SU-DHL-6 (cell line): ENCODE data around the gene SLC13A4.

ENCODE experiments used
- EZH2phosphoT487 ChIP-seq: fragments of 200-600 bp; sonication (generic), shearing (Covaris generic); conservative IDR thresholded peaks from 2 replicates; pipeline ENCODE4 v1.6.1; 2018; ENCODE audit warnings: mild to moderate bottlenecking, antibody characterized with exemption, low read length, moderate library complexity, mixed read lengths
- TF ChIP-seq, protein P1 (sequence below): fragments of 200-600 bp; sonication (generic); IDR thresholded peaks from one replicate; pipeline ENCODE4 v1.5.1; 2017; ENCODE audit warnings: antibody characterized with exemption, mild to moderate bottlenecking, low read length, moderate library complexity; ENCODE audit not compliant: insufficient read depth, poor library complexity, severe bottlenecking

DNA sequence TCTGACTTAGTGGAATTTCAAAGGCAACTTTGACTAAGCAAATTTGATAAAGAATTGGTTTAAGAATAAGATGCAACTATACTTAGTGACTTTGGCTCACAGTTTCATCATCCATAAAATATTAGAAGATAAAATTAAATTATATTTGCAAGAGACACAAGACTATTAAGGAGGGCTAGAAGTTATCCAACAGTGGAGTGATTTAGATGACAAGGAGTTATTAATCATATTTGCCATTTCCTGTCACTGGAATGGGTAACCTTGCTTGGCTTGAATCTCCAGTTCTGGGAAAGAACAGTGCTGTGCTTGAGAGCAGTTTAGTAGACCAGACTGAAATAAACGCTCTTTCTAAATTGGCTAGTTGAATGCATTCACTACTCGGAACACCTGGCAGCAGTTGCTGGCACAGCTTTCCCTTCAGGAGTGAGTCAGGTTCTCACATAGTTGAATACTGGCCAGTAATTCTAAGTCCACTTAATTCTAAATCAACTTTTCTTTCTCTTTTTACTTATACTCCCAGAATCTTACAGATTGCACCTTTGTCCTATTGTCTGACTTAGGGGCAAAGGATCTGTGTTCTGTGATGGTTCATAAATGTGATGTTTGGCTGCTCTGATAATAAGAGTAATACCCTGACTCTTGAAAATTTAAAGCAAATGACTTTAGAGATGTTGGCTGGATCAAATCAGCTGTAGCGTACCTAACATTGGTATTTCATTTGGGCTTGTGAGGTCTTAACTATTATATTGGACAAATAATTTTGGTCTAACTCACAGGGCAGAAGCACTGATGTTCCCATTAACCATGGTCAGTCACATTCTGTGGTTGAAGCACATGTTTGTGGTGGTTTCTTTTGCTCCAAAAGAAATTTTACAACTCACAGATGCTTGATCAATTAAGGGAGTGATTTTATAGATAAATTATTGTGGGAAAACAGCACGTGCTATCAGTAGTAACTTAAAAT lies 49.1 kb downstream of the SLC13A4 start:
- TF ChIP-seq, protein P1, sequence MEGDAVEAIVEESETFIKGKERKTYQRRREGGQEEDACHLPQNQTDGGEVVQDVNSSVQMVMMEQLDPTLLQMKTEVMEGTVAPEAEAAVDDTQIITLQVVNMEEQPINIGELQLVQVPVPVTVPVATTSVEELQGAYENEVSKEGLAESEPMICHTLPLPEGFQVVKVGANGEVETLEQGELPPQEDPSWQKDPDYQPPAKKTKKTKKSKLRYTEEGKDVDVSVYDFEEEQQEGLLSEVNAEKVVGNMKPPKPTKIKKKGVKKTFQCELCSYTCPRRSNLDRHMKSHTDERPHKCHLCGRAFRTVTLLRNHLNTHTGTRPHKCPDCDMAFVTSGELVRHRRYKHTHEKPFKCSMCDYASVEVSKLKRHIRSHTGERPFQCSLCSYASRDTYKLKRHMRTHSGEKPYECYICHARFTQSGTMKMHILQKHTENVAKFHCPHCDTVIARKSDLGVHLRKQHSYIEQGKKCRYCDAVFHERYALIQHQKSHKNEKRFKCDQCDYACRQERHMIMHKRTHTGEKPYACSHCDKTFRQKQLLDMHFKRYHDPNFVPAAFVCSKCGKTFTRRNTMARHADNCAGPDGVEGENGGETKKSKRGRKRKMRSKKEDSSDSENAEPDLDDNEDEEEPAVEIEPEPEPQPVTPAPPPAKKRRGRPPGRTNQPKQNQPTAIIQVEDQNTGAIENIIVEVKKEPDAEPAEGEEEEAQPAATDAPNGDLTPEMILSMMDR = no peak
- no peak for TF ChIP-seq EZH2phosphoT487
